Thyroid gland (tissue), 4 donors: ENCODE measurements around the gene KCTD4. TPM values are rescaled to one million over a fixed set of nuclear protein-coding genes. Genes with fewer than 3 reads are reported as not detected.

ENCODE experiments used
- DNase-seq, 2 donors: peaks; one replicate each; pipeline ENCODE4 v3.0.0-alpha.2; 2019
- H3K27ac ChIP-seq, 3 donors: fragments of 200-600 bp; sonication (generic); 1 replicate in 2 of 3; 2 replicates in 1 of 3; pipeline ENCODE4 v1.5.1; 2016 to 2019; ENCODE audit warnings: mild to moderate bottlenecking in 1 of 3, moderate library complexity in 1 of 3
- H3K27me3 ChIP-seq: fragments of 200-600 bp; sonication (generic); one replicate; pipeline ENCODE4 v1.5.1; 2019
- H3K36me3 ChIP-seq, 2 donors: fragments of 200-600 bp; sonication (generic); one replicate each; pipeline ENCODE4 v1.5.1; 2016 to 2019
- H3K4me1 ChIP-seq, 2 donors: fragments of 200-600 bp; sonication (generic); one replicate each; pipeline ENCODE4 v1.5.1; 2017 to 2019
- H3K4me3 ChIP-seq, 3 donors: fragments of 200-600 bp; sonication (generic); replicated peaks in 1 of 3; 1 replicate in 2 of 3; 2 replicates in 1 of 3; pipeline ENCODE4 v1.5.1; 2016; ENCODE audit warnings: mild to moderate bottlenecking in 1 of 3
- H3K9me3 ChIP-seq: fragments of 200-600 bp; sonication (generic); one replicate; pipeline ENCODE4 v1.5.1; 2017
- CTCF ChIP-seq, 6 experiments: fragments of 200-600 bp in 3 of 6; fragments of 450-650 bp in 3 of 6; sonication (generic) in 3 of 6; IDR thresholded peaks; one replicate each; pipeline ENCODE4 v1.5.1; 2016 to 2019; ENCODE audit warnings: antibody characterized with exemption in 6 of 6, mild to moderate bottlenecking in 2 of 6, inconsistent platforms in 1 of 6, moderate library complexity in 1 of 6
- POLR2A ChIP-seq, 2 donors: fragments of 450-650 bp; IDR thresholded peaks; one replicate each; pipeline ENCODE4 v1.6.1; 2017; ENCODE audit warnings: antibody characterized with exemption in 2 of 2, mild to moderate bottlenecking in 2 of 2, moderate library complexity in 1 of 2
- WGBS, 2 donors: methylation state at CpG; one replicate each; pipeline ENCODE4 v1.1.5; 2017; 5-methylcytosine and 5-hydroxymethylcytosine counted together
- intact Hi-C: fragments of 100-400 bp; cut with DNase I; formaldehyde crosslinking; loops from one replicate; pipeline ENCODE4 v1.15.1; 2023
- total RNA-seq, 4 donors: library from RNA; depleted of rRNA; stranded (reverse); fragments of >200 nt; gene quantifications; one replicate each; pipeline ENCODE4 v1.2.3, GENCODE V29; 2016

Gene KCTD4
- total RNA-seq, 4 donors from 2014 or later = 0.11 TPM; not detected in 3

DNA sequence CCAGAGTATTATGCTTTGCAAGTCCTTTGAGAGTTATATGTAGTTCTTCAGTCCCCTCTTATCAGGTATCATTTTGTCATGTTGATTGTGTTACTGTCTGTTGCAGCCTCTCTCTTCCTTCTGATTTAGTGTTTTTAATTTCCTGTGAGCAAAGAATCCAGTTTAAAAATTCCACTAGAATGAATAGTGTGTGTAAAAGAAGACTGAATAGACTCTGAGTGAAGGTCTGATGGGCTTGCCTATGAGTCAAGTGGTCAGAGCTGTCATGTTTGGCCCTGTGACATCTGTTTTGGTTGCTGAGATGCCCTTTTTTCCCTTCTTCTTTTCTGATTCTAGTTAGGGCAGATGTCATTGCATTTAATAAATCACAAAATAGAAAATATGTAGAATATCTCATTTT is 23.3 kb upstream of the KCTD4 start:
- intact Hi-C loops = no loop called here

GRCh38 chr13:45222919-45223318 is 22.1 kb upstream of the KCTD4 start:
- H3K4me1 ChIP-seq = no peaks in the 10 kb centered on the region
- H3K27me3 ChIP-seq = no peaks in the 10 kb centered on the region
- H3K9me3 ChIP-seq = no peaks in the 10 kb centered on the region
- intact Hi-C loops = no loop called here
- DNase-seq = no peak
- H3K27ac ChIP-seq = no peak overlapping the region
- TF ChIP-seq CTCF (IDR thresholded peaks at IDR 0.05) (no peak), POLR2A (IDR thresholded peaks at IDR 0.05) (no peak)
- no peak overlapping the region for H3K4me3 ChIP-seq
- no peaks in the 10 kb centered on the region for H3K36me3 ChIP-seq
- 96 to 100% methylated on average over 1 of the region's 1 CpG for WGBS, 2 donors

More for the DNA sequence above, 23.3 kb upstream of the KCTD4 start:
- H3K27me3 ChIP-seq = no peaks in the 10 kb centered on the region
- H3K27ac ChIP-seq = no peak overlapping the region
- no peaks in the 10 kb centered on the region for H3K36me3 ChIP-seq
- no peaks in the 10 kb centered on the region for H3K9me3 ChIP-seq
- DNase-seq = no peak
- H3K4me1 ChIP-seq = no peaks in the 10 kb centered on the region
- no peak for TF ChIP-seq POLR2A (IDR thresholded peaks at IDR 0.05)
- TF ChIP-seq CTCF (IDR thresholded peaks at IDR 0.05) = no peak
- H3K4me3 ChIP-seq = no peak overlapping the region

- H3K27me3 ChIP-seq = no peaks in the 10 kb centered on the region
- H3K36me3 ChIP-seq = no peaks in the 10 kb centered on the region
- DNase-seq = no peak
- H3K9me3 ChIP-seq = no peaks in the 10 kb centered on the region
- intact Hi-C loops = no loop called here
- no peak overlapping the region for H3K27ac ChIP-seq
- no peaks in the 10 kb centered on the region for H3K4me1 ChIP-seq
- 90 to 99% methylated on average over 3 of the region's 3 CpGs for WGBS, 2 donors
- TF ChIP-seq POLR2A (IDR thresholded peaks at IDR 0.05) = no peak
- no peak overlapping the region for H3K4me3 ChIP-seq
Measured at GRCh38 chr13:45222516-45222915, 21.7 kb upstream of the KCTD4 start.

DNA sequence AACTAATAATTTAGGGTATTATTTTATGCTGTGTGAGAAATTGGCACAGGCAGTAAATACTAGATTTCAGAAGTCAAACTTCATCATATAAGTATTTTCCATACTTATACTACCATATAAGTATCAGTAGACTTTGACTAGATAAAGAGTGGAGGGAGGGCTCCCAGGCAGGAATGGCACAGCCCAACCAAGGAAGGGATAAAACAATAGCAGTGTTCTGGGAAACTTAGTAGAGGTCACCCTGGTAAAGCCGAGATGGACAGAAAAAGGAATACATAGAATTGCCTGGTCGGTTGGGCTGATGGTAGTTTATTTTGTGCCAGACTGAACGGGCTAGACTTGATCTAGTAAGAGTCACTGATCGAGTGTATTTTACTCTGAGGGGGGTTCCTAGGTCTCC is 19.6 kb upstream of the KCTD4 start:
- WGBS, 2 donors = 81 to 87% methylated on average over 4 of the region's 4 CpGs
- TF ChIP-seq CTCF (IDR thresholded peaks at IDR 0.05) (no peak), POLR2A (IDR thresholded peaks at IDR 0.05) (no peak)
- intact Hi-C loops = no loop called here
- Histone ChIP-seq H3K9me3 (no peaks in the 10 kb centered on the region), H3K4me3 (no peak overlapping the region), H3K27ac (no peak overlapping the region), H3K27me3 (no peaks in the 10 kb centered on the region), H3K36me3 (no peaks in the 10 kb centered on the region), H3K4me1 (no peaks in the 10 kb centered on the region)
- DNase-seq = no peak

GRCh38 chr13:45219938-45220375 is 19.1 kb upstream of the KCTD4 start:
- 79 to 82% methylated on average over 4 of the region's 4 CpGs for WGBS, 2 donors
- Histone ChIP-seq H3K4me3 (no peak overlapping the region), H3K27me3 (no peaks in the 10 kb centered on the region), H3K36me3 (no peaks in the 10 kb centered on the region), H3K9me3 (no peaks in the 10 kb centered on the region), H3K4me1 (no peaks in the 10 kb centered on the region), H3K27ac (no peak overlapping the region)
- TF ChIP-seq POLR2A (IDR thresholded peaks at IDR 0.05) = no peak
- TF ChIP-seq CTCF (IDR thresholded peaks at IDR 0.05) = no peak
- DNase-seq = no peak
- intact Hi-C loops = no loop called here
